HepG2 (cell line): ENCODE measurements around the gene SLC17A9. TPM values are rescaled to one million over a fixed set of nuclear protein-coding genes. Genes with fewer than 3 reads are reported as not detected.

Experiments used
- MIER3 ChIP-seq: IDR thresholded peaks from 2 replicates; pipeline ENCODE4 v1.6.1; 2016; ENCODE audit warnings: missing compliant biosample characterization, borderline replicate concordance
- NPAS2 ChIP-seq: sonication (generic); formaldehyde crosslinking; IDR thresholded peaks from 2 replicates; pipeline ENCODE4 v1.8.0; 2022; ENCODE audit warnings: mild to moderate bottlenecking, missing genetic modification reagents, borderline replicate concordance
- ZBTB42 ChIP-seq: sonication (generic); formaldehyde crosslinking; IDR thresholded peaks from 2 replicates; pipeline ENCODE4 v1.5.0; 2020; ENCODE audit warnings: mild to moderate bottlenecking, missing genetic modification reagents
- ZNF547 ChIP-seq: sonication (generic); formaldehyde crosslinking; IDR thresholded peaks from 2 replicates; pipeline ENCODE4 v1.5.1; 2020; ENCODE audit warnings: mild to moderate bottlenecking, missing genetic modification reagents
- ZNF703 ChIP-seq: sonication (generic); formaldehyde crosslinking; IDR thresholded peaks from 2 replicates; pipeline ENCODE4 v1.5.1; 2020; ENCODE audit warnings: missing genetic modification reagents, mild to moderate bottlenecking, moderate library complexity, borderline replicate concordance
- polyA plus RNA-seq, 8 experiments: library from polyadenylated mRNA; depleted of rRNA in 3 of 8; stranded (reverse) in 7 of 8; unstranded in 1 of 8; fragments of >200 nt; fragmentation: Illumina TruSeq in 4 of 8; extraction: Trizol in 4 of 8; gene quantifications; 2 replicates each; pipeline versions ENCODE4 v1.2.1 to v1.2.3, GENCODE V29; 2011 to 2016; ENCODE audit warnings: low read depth in 4 of 8, missing spikeins in 1 of 8, mixed read lengths in 1 of 8; ENCODE audit not compliant: insufficient read depth in 1 of 8
- total RNA-seq, 5 experiments: library from RNA; depleted of rRNA; stranded (reverse); fragments of >200 nt; fragmentation: Illumina TruSeq; extraction: Trizol; gene quantifications; 2 replicates each; pipeline ENCODE4 v1.2.3, GENCODE V29; 2016; ENCODE audit warnings: low read depth in 1 of 5
- TF ChIP-seq, protein P1 (sequence below): IDR thresholded peaks from 2 replicates; pipeline ENCODE4 v1.6.1; 2016; ENCODE audit warnings: control low read depth
- TF ChIP-seq, protein P2 (sequence below): sonication (generic); formaldehyde crosslinking; IDR thresholded peaks from 2 replicates; pipeline ENCODE4 v1.4.0; 2020; ENCODE audit warnings: mild to moderate bottlenecking, missing genetic modification reagents, borderline replicate concordance
- TF ChIP-seq, protein P3 (sequence below): sonication (generic); formaldehyde crosslinking; IDR thresholded peaks from 2 replicates; pipeline ENCODE4 v1.4.0; 2020; ENCODE audit warnings: missing genetic modification reagents
- TF ChIP-seq, protein P4 (sequence below): sonication (generic); formaldehyde crosslinking; IDR thresholded peaks from 2 replicates; pipeline ENCODE4 v1.5.1; 2020; ENCODE audit warnings: mild to moderate bottlenecking, missing genetic modification reagents, borderline replicate concordance
- TF ChIP-seq, protein P5 (sequence below): sonication (generic); formaldehyde crosslinking; IDR thresholded peaks from 2 replicates; pipeline ENCODE4 v1.4.0; 2020; ENCODE audit warnings: missing genetic modification reagents, borderline replicate concordance
- TF ChIP-seq, protein P6 (sequence below): sonication (generic); formaldehyde crosslinking; IDR thresholded peaks from 2 replicates; pipeline ENCODE4 v1.9.0; 2021; ENCODE audit warnings: missing genetic modification reagents, mild to moderate bottlenecking, borderline replicate concordance

Gene SLC17A9
- total and polyA plus RNA-seq, 2 of the 13 experiments (the other 11 are each of a cell fraction or from before 2014, with no cell fraction given) = 110 to 191 TPM

DNA sequence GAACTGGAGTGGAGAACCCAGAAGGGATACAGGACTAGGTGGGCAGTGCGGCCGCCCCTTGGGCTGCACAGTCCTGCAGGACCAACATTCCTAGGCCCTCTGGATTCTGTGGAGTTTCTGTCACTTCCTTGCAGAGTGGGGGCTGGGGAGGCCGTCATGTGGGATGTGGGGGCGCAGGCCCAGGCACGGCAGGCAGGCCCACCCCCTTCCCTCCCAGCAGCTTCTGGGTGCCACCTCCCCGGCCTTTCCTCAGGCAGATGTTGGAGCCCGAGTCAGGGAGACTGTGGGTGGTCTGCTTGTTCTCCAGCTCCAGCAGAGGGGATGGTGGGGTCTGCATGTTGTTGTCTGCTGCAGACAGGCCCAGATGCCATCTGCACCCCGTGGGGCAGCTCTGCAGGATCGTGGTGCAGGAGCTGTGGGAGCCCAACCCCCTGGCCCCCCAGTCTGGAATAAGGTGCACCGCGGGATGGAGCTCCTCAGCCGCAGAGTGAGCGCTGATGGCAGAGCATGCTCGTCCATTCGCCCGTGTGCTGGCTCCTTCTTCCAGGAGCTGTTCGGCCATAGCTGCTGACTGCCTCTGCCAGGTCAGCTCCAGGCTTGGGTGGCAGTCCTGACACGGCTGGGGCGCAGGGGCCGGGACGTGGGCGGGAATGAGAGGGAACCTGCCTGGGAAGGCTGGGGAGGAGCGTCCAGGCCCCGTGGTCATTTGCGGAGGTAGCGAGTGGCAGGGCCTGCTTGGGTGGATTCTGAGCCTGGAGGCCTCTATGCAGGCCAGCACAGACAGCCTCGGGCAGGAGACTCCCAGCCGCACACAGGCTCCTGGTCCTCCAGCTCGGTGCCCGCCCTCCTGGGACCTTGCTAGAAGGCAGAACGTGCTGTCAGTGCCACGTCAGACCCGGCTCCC, 18.1 kb downstream of the SLC17A9 start (continued):
- TF ChIP-seq, protein P1, sequence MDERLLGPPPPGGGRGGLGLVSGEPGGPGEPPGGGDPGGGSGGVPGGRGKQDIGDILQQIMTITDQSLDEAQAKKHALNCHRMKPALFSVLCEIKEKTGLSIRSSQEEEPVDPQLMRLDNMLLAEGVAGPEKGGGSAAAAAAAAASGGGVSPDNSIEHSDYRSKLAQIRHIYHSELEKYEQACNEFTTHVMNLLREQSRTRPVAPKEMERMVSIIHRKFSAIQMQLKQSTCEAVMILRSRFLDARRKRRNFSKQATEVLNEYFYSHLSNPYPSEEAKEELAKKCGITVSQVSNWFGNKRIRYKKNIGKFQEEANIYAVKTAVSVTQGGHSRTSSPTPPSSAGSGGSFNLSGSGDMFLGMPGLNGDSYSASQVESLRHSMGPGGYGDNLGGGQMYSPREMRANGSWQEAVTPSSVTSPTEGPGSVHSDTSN (CRISPR knock-in tag) = 0 out of 2 replicates have a peak, but pooled peaks have one; percentile 16
- TF ChIP-seq, protein P2, sequence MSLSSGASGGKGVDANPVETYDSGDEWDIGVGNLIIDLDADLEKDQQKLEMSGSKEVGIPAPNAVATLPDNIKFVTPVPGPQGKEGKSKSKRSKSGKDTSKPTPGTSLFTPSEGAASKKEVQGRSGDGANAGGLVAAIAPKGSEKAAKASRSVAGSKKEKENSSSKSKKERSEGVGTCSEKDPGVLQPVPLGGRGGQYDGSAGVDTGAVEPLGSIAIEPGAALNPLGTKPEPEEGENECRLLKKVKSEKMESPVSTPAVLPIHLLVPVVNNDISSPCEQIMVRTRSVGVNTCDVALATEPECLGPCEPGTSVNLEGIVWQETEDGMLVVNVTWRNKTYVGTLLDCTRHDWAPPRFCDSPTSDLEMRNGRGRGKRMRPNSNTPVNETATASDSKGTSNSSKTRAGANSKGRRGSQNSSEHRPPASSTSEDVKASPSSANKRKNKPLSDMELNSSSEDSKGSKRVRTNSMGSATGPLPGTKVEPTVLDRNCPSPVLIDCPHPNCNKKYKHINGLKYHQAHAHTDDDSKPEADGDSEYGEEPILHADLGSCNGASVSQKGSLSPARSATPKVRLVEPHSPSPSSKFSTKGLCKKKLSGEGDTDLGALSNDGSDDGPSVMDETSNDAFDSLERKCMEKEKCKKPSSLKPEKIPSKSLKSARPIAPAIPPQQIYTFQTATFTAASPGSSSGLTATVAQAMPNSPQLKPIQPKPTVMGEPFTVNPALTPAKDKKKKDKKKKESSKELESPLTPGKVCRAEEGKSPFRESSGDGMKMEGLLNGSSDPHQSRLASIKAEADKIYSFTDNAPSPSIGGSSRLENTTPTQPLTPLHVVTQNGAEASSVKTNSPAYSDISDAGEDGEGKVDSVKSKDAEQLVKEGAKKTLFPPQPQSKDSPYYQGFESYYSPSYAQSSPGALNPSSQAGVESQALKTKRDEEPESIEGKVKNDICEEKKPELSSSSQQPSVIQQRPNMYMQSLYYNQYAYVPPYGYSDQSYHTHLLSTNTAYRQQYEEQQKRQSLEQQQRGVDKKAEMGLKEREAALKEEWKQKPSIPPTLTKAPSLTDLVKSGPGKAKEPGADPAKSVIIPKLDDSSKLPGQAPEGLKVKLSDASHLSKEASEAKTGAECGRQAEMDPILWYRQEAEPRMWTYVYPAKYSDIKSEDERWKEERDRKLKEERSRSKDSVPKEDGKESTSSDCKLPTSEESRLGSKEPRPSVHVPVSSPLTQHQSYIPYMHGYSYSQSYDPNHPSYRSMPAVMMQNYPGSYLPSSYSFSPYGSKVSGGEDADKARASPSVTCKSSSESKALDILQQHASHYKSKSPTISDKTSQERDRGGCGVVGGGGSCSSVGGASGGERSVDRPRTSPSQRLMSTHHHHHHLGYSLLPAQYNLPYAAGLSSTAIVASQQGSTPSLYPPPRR = peak; percentile 61
- TF ChIP-seq, protein P3, sequence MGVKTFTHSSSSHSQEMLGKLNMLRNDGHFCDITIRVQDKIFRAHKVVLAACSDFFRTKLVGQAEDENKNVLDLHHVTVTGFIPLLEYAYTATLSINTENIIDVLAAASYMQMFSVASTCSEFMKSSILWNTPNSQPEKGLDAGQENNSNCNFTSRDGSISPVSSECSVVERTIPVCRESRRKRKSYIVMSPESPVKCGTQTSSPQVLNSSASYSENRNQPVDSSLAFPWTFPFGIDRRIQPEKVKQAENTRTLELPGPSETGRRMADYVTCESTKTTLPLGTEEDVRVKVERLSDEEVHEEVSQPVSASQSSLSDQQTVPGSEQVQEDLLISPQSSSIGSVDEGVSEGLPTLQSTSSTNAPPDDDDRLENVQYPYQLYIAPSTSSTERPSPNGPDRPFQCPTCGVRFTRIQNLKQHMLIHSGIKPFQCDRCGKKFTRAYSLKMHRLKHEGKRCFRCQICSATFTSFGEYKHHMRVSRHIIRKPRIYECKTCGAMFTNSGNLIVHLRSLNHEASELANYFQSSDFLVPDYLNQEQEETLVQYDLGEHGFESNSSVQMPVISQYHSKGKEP (CRISPR knock-in tag) = no peak
- TF ChIP-seq, protein P4, sequence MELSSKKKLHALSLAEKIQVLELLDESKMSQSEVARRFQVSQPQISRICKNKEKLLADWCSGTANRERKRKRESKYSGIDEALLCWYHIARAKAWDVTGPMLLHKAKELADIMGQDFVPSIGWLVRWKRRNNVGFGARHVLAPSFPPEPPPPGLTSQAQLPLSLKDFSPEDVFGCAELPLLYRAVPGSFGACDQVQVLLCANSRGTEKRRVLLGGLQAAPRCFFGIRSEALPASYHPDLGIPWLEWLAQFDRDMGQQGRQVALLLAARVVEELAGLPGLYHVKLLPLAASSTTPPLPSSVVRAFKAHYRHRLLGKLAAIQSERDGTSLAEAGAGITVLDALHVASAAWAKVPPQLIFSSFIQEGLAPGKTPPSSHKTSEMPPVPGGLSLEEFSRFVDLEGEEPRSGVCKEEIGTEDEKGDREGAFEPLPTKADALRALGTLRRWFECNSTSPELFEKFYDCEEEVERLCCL = no peak
- TF ChIP-seq ZBTB42 (CRISPR knock-in tag) = peak; percentile 61; the same call in 1 of the 2 replicates
- TF ChIP-seq NPAS2 (CRISPR knock-in tag) = no peak
- peak; percentile 33; the same call in 1 of the 2 replicates for TF ChIP-seq ZNF703 (CRISPR knock-in tag)
- TF ChIP-seq, protein P5, sequence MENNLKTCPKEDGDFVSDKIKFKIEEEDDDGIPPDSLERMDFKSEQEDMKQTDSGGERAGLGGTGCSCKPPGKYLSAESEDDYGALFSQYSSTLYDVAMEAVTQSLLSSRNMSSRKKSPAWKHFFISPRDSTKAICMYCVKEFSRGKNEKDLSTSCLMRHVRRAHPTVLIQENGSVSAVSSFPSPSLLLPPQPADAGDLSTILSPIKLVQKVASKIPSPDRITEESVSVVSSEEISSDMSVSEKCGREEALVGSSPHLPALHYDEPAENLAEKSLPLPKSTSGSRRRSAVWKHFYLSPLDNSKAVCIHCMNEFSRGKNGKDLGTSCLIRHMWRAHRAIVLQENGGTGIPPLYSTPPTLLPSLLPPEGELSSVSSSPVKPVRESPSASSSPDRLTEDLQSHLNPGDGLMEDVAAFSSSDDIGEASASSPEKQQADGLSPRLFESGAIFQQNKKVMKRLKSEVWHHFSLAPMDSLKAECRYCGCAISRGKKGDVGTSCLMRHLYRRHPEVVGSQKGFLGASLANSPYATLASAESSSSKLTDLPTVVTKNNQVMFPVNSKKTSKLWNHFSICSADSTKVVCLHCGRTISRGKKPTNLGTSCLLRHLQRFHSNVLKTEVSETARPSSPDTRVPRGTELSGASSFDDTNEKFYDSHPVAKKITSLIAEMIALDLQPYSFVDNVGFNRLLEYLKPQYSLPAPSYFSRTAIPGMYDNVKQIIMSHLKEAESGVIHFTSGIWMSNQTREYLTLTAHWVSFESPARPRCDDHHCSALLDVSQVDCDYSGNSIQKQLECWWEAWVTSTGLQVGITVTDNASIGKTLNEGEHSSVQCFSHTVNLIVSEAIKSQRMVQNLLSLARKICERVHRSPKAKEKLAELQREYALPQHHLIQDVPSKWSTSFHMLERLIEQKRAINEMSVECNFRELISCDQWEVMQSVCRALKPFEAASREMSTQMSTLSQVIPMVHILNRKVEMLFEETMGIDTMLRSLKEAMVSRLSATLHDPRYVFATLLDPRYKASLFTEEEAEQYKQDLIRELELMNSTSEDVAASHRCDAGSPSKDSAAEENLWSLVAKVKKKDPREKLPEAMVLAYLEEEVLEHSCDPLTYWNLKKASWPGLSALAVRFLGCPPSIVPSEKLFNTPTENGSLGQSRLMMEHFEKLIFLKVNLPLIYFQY (CRISPR knock-in tag) = no peak
- TF ChIP-seq MIER3 = no peak
- TF ChIP-seq, protein P6, sequence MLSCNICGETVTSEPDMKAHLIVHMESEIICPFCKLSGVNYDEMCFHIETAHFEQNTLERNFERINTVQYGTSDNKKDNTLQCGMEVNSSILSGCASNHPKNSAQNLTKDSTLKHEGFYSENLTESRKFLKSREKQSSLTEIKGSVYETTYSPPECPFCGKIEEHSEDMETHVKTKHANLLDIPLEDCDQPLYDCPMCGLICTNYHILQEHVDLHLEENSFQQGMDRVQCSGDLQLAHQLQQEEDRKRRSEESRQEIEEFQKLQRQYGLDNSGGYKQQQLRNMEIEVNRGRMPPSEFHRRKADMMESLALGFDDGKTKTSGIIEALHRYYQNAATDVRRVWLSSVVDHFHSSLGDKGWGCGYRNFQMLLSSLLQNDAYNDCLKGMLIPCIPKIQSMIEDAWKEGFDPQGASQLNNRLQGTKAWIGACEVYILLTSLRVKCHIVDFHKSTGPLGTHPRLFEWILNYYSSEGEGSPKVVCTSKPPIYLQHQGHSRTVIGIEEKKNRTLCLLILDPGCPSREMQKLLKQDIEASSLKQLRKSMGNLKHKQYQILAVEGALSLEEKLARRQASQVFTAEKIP = no peak
- TF ChIP-seq ZNF547 (CRISPR knock-in tag) = peak; percentile 23; the same call in 1 of the 2 replicates
